IPS-NIHi11 (cell line): Measurements from ENCODE around the gene ADAM22.

Experiments
- DNase-seq: peaks from one replicate; pipeline ENCODE4 v3.0.0; 2012; ENCODE audit warnings: mixed read lengths, low spot score

Gene ADAM22

DNA sequence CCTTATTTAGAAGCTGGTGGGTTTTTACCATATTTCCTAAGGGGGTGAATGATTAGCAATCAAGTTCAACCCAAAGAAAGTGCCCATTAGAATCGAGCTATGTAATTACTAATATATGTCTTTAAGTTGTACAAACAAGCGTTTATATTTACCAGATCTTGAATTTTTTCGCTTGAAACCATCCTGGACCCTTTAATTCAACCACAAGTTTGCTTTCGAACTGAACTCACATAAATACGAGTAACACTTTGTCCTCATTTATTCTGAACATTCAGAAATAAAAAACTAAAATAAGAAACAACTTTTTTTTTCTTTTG lies 284.3 kb downstream of the ADAM22 start:
- no peak for DNase-seq

DNA sequence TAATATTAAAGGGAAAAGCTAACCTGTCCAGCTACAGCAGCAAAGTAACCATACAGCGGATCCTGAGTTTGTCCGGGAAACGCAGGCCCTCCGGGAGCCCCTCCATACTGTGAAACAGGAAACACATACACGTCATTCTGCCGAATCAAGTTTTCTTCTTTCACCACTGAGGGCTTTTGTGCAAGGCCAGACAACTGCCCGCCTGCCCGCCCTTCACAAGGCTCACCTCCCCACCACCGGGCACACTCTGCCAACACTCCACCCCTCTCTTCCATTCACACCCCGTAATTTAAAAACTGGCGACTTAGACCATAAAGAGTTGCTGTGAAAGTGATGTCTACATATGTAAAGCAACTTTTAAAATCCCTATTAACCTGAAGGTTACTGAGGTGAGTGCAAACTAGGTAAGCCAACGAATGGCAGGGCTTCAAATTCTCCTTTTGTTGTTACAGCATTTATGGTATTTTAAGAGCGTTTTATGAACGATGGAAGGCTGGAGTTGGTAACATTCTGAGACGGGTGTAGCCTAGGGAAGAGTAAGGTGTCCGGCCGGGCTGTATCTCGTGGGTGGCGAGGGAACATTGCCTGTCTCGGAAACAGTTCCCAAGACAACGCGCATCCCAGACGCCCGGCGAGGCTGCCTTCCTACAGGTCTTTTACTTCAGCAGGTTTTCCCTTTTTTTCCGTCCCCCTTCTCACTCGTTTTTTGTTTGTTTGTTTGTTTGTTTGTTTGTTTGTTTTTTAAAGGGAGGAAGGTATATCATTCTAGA lies 285.0 kb downstream of the ADAM22 start:
- peak; percentile 42 for DNase-seq

DNA sequence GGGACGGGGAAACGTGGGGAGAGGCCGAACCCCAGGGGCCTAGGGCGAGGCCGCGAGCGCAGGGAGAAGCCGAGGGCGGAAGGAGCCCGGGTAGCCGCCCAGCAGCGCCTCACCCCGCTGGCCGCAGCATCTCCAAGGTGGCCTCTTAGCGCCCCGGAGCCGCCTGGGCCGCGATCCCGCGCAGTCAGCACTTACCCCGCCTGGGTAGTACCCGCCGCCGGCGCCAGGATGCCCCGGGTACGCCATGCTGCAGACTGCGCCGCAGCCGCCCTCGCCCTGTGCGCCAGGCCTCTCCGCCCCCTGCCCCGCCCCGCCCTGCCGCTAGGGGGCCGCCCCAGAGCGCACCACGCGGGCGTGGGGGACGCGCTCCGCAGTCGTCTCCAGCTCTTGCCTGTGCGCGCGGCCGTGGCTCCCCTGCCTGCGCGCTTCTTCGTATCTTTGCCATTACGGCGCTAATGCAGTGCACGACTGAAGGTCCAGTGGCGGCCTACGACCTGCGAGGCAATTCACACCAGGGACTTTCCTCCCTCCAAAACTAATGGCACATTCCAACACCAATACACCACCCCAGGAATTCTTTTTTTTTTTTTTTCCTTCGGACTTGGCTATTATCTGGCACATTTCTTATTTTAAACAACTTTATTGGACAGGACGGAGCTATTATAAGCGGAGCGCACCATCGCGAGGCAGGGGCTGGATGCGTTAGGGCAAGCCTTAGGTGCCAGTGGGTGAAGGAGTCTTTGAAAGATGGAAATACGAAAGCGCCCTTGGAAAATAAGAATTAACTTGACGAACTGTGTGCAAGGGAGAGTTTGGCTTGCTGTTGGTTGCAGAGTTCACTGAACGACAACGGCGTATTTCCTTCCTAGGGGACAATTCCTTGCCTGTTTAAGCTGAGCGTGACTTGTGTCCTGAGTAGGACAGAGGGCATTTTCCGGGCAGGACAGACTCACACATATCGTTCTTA lies 286.0 kb downstream of the ADAM22 start, which contains the start of gene SRI:
Gene SRI (minus strand): TSS at position 258 of the 967 bp plus-strand sequence. CDS start 12 bp downstream, at position 246.
- peak; percentile 94 for DNase-seq

DNA sequence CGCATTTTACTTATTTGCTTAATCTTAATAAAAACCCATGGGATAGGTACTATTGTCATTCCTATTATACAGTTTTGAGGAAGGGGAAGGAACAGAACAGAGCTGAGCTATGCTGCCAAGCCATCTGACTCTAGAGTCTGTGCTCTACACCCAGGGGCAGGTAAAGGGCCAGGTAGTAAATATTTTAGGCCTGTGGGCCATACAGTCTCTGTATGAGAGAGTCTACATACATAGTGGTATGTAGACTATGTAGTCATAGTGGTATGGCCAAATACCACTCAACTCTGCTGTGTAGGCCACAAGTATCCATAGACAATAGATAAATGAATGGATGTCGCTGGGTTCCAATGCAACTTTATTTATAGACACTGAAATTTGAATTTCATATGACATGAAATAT lies 289.2 kb downstream of the ADAM22 start:
- no peak for DNase-seq

DNA sequence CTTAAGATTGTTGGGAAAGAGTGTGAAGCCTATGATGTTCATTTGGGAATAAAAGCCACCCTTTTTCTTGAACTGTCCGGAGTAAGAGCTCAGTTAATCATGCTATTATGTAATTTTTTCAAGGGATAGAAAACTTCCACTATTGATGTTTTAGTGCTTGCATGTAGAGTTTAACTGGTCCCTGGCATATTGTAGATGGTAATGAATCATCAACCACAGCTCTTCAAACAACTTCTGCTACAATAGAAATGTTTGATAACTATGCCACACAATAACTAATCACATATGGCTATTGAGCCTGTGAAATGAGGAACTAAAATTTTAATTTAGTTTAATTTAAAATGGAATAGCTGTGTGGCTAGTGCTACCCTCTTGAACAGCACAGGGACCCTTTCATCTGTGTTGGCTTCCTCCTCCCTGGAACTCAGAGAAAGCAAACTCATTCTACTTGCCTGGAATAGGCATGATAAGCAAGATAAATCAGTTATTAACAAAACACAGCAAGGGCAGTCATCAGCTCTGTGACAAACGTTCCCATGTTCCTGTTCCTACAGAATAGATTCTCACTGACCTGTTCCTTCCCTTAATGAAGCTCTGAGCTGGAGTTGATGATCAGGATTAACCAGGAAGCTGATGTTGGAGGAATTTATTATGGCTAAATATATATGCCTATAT lies 290.7 kb downstream of the ADAM22 start:
- DNase-seq: no peak

DNA sequence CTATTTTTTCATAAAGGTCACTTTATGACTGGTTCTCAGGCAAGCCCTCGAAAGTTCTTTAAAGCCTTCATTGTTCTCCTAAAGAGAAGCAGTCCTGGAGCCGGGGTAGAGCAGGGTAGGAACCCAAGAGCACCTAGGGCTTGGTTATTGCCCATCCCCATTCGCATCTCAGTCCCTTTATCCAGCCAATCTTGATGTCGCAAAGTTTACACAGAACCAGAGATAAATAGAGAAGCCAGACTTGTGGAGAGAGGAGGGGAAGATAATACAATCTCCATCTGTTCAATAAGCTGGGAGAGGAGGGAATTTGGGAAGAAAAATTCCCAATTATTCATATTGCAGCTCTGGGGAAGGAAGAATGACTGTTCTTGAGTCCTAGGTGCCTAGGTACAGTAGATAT lies 292.1 kb downstream of the ADAM22 start:
- DNase-seq: no peak

DNA sequence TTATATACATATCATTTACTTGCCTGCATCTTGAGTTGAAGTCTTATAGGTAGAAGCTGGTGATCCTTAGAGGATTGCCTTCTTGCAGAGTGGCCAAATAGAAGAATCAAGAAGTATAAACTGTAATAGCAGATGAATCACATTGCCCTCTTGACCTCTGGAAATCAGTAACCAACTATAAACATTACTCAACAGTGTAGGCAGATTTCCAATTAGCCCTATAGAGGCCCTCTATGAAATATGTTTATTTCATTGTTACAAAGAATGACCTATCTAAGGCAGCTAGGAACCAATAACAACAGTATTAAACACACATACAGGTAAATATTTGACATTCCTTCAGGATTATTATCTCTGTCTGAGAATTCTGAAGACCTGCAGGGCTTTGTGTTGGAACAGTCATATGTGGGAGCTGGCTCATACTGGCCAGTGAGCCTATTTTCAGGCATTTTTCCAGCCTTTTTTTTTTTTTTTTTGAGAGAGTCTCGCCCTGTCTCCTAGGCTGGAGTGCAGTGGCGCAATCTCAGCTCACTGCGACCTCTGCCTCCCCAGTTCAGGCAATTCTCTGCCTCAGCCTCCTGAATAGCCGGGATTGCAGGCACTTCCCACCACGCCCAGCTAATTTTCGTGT lies 292.9 kb downstream of the ADAM22 start:
- DNase-seq: no peak

DNA sequence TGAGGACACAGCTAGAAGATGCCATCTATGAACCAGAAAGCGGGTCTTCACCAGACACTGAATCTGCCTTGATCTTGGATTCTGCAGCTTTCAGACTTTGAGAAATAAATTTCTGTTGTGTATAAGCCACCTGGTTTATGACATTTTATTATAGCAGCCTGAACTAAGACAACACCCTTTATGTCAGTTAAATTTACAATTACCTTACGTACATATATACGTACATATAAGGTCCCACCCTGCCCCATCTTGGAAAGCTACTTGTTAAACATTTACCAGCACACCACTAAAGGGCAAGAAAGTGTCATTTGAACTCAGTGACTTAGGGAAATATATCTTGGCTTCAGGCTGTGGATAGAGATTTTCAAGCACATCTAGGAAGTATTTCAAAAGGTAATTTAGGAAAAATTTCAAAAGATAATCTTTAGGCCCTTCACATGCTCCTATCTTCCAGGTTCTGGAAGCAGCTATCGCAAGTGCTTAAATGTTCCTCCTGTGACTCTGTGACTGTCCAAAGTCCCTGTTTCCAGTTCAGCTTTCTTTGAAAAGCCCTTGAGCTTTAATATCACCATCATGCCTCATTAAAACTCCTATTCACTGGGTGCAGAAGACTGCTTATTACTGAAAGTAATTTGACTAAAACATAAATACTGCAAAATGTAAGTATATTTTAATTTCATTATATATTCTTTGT lies 295.4 kb downstream of the ADAM22 start:
- no peak for DNase-seq

DNA sequence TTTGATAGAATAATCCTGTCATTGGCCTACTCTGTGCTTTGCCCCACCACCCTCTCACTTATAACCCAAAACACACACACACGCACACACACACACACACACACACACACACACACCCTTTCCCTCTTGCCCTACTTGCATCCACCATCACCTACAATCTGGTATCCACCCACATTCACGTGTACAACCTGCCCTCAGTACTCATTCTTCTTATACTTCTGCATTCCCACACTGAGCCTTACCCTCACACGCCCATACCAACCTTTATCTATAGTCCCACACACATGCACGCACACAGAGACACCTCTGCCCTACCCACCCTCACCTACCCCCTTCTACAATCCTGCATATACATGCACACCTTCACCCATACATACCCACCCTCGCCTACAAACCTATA lies 296.6 kb downstream of the ADAM22 start:
- no peak for DNase-seq

DNA sequence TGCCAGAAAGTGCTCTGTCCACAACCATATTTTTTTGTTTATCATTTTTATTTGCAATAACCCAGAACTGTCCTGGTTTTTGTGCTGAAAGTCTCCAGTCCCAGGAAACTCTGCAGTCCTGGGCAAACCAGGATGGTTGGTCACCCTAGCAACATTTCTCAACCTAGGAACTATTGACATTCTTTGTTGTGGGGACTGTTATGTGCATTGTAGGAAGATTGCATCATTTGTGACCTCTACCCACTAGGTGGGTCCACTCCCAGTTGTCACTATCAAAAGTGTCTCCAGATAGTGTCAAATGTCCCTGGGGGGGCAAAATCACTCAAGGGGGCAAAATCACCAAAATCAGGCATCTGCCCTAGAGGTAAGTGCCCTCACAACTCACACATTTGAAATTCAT lies 299.8 kb downstream of the ADAM22 start:
- no peak for DNase-seq

DNA sequence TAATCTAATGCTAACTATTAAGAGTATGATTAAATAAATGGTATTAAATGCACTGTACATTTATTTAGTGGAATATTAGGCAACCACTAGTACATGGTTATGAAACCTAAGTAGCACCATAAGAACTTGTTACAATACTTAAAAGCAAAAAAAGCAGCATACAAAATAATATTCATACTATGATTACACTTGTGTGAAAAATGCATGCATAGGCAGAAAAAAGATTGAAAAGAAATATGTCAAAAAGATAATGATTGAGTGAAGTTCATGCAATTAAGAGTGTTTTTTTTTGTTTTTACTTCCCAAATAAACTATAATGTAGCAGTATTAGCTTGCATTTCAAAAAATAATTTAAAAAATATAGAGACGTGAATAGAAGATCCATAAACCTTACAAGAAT lies 305.8 kb downstream of the ADAM22 start:
- no peak for DNase-seq

DNA sequence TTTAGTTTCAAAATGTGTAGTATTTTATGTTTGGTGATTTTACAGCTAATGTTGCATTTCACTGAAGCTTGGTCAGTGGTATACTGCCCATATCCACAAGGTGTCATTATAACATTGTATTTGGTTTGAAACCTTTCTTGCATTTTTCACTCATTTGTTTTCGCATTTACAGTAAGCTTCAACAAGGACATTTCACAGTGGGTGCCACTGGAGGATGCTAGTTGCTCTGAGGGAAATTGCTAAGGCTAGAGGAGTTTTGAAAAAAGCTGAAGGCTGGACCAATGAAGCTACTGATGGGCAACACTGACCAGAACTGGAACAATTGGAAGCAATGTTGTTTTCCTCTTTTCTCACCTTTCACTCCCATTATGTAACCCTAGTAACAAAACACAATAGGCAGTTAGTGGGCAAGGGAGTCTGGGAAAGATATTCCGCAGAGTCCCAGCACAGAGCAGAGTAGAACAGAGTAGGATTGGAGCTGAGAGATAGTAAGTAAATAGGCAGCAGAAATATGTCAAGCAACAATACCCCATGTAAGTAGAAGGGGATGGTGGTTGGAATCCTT lies 309.4 kb downstream of the ADAM22 start:
- peak; percentile 54 for DNase-seq

DNA sequence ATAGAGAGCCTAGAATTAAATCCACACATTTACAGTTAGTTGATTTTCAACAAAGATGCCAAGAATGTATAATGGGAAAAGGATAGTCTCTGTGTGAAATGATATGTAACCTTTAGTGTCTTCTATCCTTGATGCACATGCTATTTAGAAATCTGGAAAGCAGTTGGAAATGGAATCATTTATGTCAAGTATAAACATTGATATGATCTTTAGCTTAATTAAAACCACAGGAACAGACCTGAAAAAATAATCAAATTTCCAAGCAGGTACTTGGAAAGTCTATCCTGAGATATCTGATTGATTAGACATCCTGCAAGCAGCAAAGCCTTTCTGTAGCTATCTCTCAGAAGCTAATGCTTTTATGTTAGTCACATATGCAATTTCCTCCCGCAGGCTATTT lies 310.2 kb downstream of the ADAM22 start:
- DNase-seq: no peak
